Vagina (tissue), 2 donors: ENCODE measurements around the gene TGFB1. TPM values are rescaled to one million over a fixed set of nuclear protein-coding genes. Genes with fewer than 3 reads are reported as not detected.
A peak's percentile ranks its signal among the peaks of the same experiment; 100 is the strongest.

Experiments used
- DNase-seq, 2 donors: peaks; one replicate each; pipeline ENCODE4 v3.0.0-alpha.2; 2017; ENCODE audit errors: extremely low spot score in 2 of 2
- H3K27ac ChIP-seq: fragments of 200-600 bp; sonication (generic); one replicate; pipeline ENCODE4 v1.5.1; 2019
- H3K27me3 ChIP-seq: fragments of 200-600 bp; sonication (generic); one replicate; pipeline ENCODE4 v1.5.1; 2019
- H3K36me3 ChIP-seq, 2 donors: fragments of 200-600 bp; sonication (generic); one replicate each; pipeline ENCODE4 v1.5.1; 2017 to 2019
- H3K4me1 ChIP-seq: fragments of 200-600 bp; sonication (generic); one replicate; pipeline ENCODE4 v1.5.1; 2019
- H3K4me3 ChIP-seq, 2 donors: fragments of 200-600 bp; sonication (generic); 1 replicate in 1 of 2; 2 replicates in 1 of 2; pipeline ENCODE4 v1.5.1; 2016 to 2019
- H3K9me3 ChIP-seq: fragments of 200-600 bp; sonication (generic); one replicate; pipeline ENCODE4 v1.5.1; 2019
- POLR2A ChIP-seq, 2 donors: fragments of 450-650 bp; IDR thresholded peaks; one replicate each; pipeline ENCODE4 v1.6.1; 2017; ENCODE audit warnings: antibody characterized with exemption in 2 of 2, mild to moderate bottlenecking in 2 of 2, moderate library complexity in 2 of 2
- POLR2AphosphoS5 ChIP-seq, 2 donors: sonication (generic); formaldehyde crosslinking; IDR thresholded peaks; one replicate each; pipeline ENCODE4 v1.9.0; 2017; ENCODE audit warnings: antibody characterized with exemption in 2 of 2, mild to moderate bottlenecking in 2 of 2, low read depth in 1 of 2; ENCODE audit not compliant: insufficient read depth in 1 of 2
- intact Hi-C: fragments of 100-400 bp; cut with DNase I; formaldehyde crosslinking; loops from one replicate; pipeline ENCODE4 v1.15.1; 2023
- total RNA-seq: library from RNA; depleted of rRNA; stranded (reverse); fragments of >200 nt; gene quantifications from one replicate; pipeline ENCODE4 v1.2.3, GENCODE V29; 2016
- TF ChIP-seq, protein P1 (sequence below), 3 experiments: fragments of 450-650 bp in 2 of 3; fragments of 200-600 bp in 1 of 3; sonication (generic) in 1 of 3; IDR thresholded peaks; one replicate each; pipeline ENCODE4 v1.5.1; 2017 to 2019; ENCODE audit warnings: antibody characterized with exemption in 3 of 3, mild to moderate bottlenecking in 2 of 3, moderate library complexity in 2 of 3

Gene TGFB1
- total RNA-seq, 1 donor from 2014 or later = 53.3 TPM

DNA sequence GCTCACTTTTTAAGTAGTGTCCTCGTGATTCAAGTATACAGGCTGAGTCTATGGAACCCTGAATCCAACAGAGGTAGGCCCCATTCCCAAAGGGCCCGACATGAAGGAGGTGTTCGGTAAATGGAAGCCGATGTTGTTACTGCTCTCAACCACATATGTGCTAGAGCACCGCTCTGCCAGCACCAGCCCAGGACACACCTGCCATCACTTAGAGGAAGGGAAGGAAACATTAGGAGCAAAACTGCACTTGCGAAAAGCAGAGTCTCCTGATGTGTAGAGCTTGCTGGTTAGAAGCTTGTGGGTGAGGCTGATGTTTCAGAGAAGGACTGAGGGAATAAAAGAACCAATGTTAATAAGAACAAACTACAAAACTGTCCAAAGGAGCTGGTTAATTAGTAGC is 53.2 kb downstream of the TGFB1 start:
- Histone ChIP-seq H3K36me3 (peaks cover 0 to 60% of the 10 kb centered on the region in 2 donors), H3K4me1 (peaks cover 49% of the 10 kb centered on the region), H3K27me3 (no peaks in the 10 kb centered on the region), H3K27ac (peak overlapping the region; percentile 69), H3K9me3 (no peaks in the 10 kb centered on the region), H3K4me3 (no peak overlapping the region)
- TF ChIP-seq POLR2A (IDR thresholded peaks at IDR 0.05) (no peak), POLR2AphosphoS5 (IDR thresholded peaks at IDR 0.05; ENCODE audit: insufficient read depth in 1 of 2, low read depth in 1 of 2) (no peak)
- TF ChIP-seq, protein P1, sequence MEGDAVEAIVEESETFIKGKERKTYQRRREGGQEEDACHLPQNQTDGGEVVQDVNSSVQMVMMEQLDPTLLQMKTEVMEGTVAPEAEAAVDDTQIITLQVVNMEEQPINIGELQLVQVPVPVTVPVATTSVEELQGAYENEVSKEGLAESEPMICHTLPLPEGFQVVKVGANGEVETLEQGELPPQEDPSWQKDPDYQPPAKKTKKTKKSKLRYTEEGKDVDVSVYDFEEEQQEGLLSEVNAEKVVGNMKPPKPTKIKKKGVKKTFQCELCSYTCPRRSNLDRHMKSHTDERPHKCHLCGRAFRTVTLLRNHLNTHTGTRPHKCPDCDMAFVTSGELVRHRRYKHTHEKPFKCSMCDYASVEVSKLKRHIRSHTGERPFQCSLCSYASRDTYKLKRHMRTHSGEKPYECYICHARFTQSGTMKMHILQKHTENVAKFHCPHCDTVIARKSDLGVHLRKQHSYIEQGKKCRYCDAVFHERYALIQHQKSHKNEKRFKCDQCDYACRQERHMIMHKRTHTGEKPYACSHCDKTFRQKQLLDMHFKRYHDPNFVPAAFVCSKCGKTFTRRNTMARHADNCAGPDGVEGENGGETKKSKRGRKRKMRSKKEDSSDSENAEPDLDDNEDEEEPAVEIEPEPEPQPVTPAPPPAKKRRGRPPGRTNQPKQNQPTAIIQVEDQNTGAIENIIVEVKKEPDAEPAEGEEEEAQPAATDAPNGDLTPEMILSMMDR (IDR thresholded peaks at IDR 0.05) = no peak
- no peak for DNase-seq
- intact Hi-C loops = loop anchor here (10.0 kb wide), 1 partner anchor 96 kb away; no protein-coding TSS in a partner anchor

DNA sequence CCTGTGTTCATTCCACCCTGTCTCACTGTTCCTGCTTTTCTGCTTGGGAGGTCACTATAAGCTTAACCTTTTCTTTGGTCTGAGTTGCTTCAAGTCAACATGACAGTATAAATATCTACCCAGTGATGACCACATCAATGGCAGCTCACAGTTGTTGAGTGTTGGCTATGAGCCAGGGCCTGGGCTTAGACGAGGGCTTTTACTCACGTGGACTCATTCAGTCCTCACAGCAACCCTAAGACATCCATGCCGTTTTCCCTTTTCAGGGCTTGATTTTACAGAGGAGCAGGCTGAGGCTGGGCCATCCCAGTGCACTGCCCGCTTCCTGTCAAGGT is 54.0 kb downstream of the TGFB1 start:
- no peak for DNase-seq
- H3K4me3 ChIP-seq = no peak overlapping the region
- peaks cover 0 to 60% of the 10 kb centered on the region in 2 donors for H3K36me3 ChIP-seq
- H3K27ac ChIP-seq = peak overlapping the region; percentile 69
- no peaks in the 10 kb centered on the region for H3K9me3 ChIP-seq
- TF ChIP-seq, protein P1 (IDR thresholded peaks at IDR 0.05) = no peak
- TF ChIP-seq POLR2A (IDR thresholded peaks at IDR 0.05) = no peak
- TF ChIP-seq POLR2AphosphoS5 (IDR thresholded peaks at IDR 0.05; ENCODE audit: insufficient read depth in 1 of 2, low read depth in 1 of 2) = no peak
- H3K4me1 ChIP-seq = peaks cover 49% of the 10 kb centered on the region
- intact Hi-C loops = loop anchor here (10.0 kb wide), 1 partner anchor 95 kb away; no protein-coding TSS in a partner anchor
- no peaks in the 10 kb centered on the region for H3K27me3 ChIP-seq

DNA sequence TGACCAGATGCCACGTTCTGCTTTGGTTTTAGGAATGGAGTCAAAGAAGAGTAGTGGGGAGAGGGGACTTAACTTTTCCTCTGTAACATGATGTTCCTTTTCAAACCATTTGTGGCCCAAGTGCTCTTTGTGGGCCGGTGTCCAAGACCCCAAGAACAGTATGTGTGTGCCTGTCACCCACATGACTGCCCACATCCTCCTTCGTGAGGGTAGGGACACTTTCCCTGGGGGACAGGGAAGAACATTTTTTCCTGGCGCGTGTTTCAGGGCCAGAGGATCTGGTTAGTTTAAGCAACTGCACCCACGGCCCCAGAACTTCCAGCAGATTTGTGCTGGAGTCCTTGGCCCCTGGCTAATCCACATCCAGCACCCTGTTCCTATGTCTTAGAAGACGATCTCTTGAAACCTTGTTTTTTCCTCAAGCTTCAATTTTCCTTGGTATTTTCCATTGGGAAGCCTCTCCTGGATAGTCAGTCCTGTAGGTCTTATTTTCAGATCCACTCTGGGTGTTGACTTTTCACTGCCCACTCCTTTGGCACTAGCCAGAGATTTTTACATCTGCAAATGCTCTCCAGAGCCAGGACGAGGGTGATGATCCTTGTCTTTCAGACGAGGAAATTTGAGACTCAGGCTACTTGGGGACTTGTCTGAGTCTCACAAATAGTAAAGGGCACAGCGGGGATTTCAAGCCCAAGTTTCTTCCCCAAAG is 54.5 kb downstream of the TGFB1 start:
- DNase-seq = no peak
- peaks cover 49% of the 10 kb centered on the region for H3K4me1 ChIP-seq

DNA sequence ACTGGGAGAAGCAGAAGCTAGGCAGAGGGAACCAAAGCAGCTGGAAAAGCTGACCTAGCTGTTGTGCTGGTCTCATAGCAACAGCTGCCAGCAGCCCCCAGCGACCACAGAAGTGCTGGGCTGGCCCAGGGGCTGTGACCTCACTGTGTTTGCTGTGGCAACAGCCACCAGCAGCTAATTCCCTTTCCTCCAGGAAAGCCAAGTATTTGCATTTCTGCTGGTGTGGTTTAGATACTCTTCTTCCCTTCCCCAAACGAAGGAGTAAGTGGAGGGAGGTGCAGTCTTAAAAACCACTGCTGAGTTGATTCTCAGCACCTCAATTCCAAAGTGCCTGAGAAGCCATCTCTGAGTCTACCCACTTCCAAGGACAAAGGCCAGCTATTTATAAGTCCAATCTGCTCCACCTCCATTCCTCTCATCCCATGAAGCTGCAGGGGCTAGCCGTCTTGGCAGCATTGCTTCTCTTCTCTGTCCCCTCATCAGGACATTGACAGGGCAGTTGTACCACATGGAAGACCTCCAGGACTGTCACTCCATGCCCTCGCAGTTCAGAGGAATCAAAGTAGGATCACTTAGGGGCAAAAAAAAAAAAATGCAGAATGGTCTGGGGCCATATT is 55.3 kb downstream of the TGFB1 start:
- H3K4me3 ChIP-seq = no peak overlapping the region
- intact Hi-C loops = no loop called here
- H3K27me3 ChIP-seq = no peaks in the 10 kb centered on the region
- peak overlapping the region; percentile 69 for H3K27ac ChIP-seq
- TF ChIP-seq POLR2AphosphoS5 (IDR thresholded peaks at IDR 0.05; ENCODE audit: insufficient read depth in 1 of 2, low read depth in 1 of 2) = peak in 1 of 2 donors; percentile 34
- no peak for TF ChIP-seq POLR2A (IDR thresholded peaks at IDR 0.05)
- H3K36me3 ChIP-seq = peaks cover 0 to 60% of the 10 kb centered on the region in 2 donors
- H3K4me1 ChIP-seq = peaks cover 49% of the 10 kb centered on the region
- no peaks in the 10 kb centered on the region for H3K9me3 ChIP-seq
- no peak for DNase-seq

More for the DNA sequence above, 54.5 kb downstream of the TGFB1 start:
- Histone ChIP-seq H3K27ac (peak overlapping the region; percentile 69), H3K9me3 (no peaks in the 10 kb centered on the region), H3K4me3 (no peak overlapping the region), H3K27me3 (no peaks in the 10 kb centered on the region), H3K36me3 (peaks cover 0 to 60% of the 10 kb centered on the region in 2 donors)
- TF ChIP-seq, protein P1 (IDR thresholded peaks at IDR 0.05) = no peak
- TF ChIP-seq POLR2A (IDR thresholded peaks at IDR 0.05) = no peak
- TF ChIP-seq POLR2AphosphoS5 (IDR thresholded peaks at IDR 0.05; ENCODE audit: insufficient read depth in 1 of 2, low read depth in 1 of 2) = no peak
- intact Hi-C loops = no loop called here

DNA sequence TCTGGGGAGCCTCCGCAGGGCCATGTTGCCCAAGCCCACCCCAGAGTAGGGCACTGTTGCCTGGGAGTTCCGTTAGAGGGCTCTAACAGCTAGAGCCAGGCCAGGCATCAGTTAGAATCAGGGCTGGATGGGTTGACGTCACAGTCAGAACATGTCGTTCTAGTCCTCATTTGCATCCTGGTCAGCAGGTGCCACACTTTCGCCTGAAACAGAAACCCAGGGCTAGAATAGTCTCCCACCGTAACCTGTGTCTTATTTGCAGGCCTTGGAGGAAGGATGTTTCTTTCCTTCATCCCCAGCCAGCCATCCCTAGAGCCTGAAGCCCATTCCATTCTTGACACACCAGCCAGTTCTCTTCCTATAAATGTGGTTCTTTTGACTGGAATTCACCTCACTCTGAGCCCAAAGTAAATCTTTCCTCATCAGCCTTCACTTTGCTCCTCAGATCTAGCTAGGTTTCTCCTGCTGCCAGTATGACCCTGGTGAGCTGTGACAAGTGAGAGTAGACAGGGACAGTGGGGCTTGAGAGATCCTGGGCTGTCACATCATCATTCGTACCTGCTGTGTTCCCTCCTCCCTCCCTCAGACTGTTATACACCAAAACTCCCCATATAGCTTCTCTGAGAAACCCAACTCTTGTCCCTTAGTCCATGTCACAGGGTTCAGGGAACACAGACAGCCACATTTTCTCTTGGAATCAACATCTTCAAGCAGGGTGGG is 55.9 kb downstream of the TGFB1 start:
- DNase-seq = no peak
- Histone ChIP-seq H3K4me1 (peaks cover 49% of the 10 kb centered on the region), H3K4me3 (no peak overlapping the region), H3K27me3 (no peaks in the 10 kb centered on the region), H3K36me3 (peaks cover under 1 to 60% of the 10 kb centered on the region in 2 donors), H3K9me3 (no peaks in the 10 kb centered on the region), H3K27ac (peak overlapping the region; percentile 69)
- intact Hi-C loops = no loop called here
- TF ChIP-seq, protein P1 (IDR thresholded peaks at IDR 0.05) = no peak
- TF ChIP-seq POLR2A (IDR thresholded peaks at IDR 0.05) (no peak), POLR2AphosphoS5 (IDR thresholded peaks at IDR 0.05; ENCODE audit: insufficient read depth in 1 of 2, low read depth in 1 of 2) (no peak)
